HCT116 (cell line): Measurements from ENCODE around the gene LRRC4. TPM values are rescaled to one million over a fixed set of nuclear protein-coding genes. Genes with fewer than 3 reads are reported as not detected.

Source experiments
- ATAC-seq: fragments of 200-7000 bp; cut with Tn5 transposase; 2 replicates; pipeline ENCODE4 v1.9.1; 2020; ENCODE audit warnings: mild to moderate bottlenecking, moderate library complexity
- BruUV-seq: library from RNA; stranded (reverse); fragments of 400-500 nt; replicated peaks from 2 replicates; lab custom pipeline; 2021; lab: Mats Ljungman, UMichigan
- CTCF ChIA-PET: fragments of 300-600 bp; sonication (Branson Sonifier 250); formaldehyde crosslinking; loops from one replicate; lab custom pipeline; 2021; ENCODE audit warnings: antibody characterized with exemption; lab: Charles Lee
- POLR2A ChIA-PET: fragments of 300-600, 350-600 bp; sonication (Branson Sonifier 250); formaldehyde crosslinking; loops from one replicate; lab custom pipeline; 2021; ENCODE audit warnings: antibody characterized with exemption; lab: Charles Lee
- RAD21 ChIA-PET, 2 experiments: fragments of 300-600 bp; sonication (Branson Sonifier 250); formaldehyde crosslinking; loops; one replicate each; lab custom pipeline; 2023; ENCODE audit warnings: low total read pairs in 2 of 2; ENCODE audit not compliant: uncharacterized antibody in 2 of 2, unreplicated experiment in 2 of 2, low non-redundant PET in 1 of 2; lab: Charles Lee
- DNase-seq: peaks from one replicate; pipeline ENCODE4 v3.0.0-alpha.2; 2010; ENCODE audit warnings: low read depth, low spot score
- H2AFZ ChIP-seq: fragments of 200-600 bp; shearing (Covaris generic), sonication (generic); 2 replicates; pipeline ENCODE4 v1.6.1; 2017; ENCODE audit warnings: low read depth, mixed run types, mixed read lengths, antibody characterized with exemption, low read length; ENCODE audit not compliant: poor library complexity, severe bottlenecking
- H3K27ac ChIP-seq: 2 replicates; pipeline ENCODE4 v1.5.1; 2012; ENCODE audit warnings: low read depth, low read length
- H3K27me3 ChIP-seq: fragments of 200-600 bp; sonication (generic); 2 replicates; pipeline ENCODE4 v1.6.1; 2016; ENCODE audit warnings: mixed run types, low read length, mixed read lengths; ENCODE audit not compliant: insufficient read depth
- H3K36me3 ChIP-seq, 2 experiments: fragments of 200-500 bp in 1 of 2; fragments of 200-600 bp in 1 of 2; sonication (Bioruptor generic) in 1 of 2; sonication (generic) in 1 of 2; 2 replicates each; pipeline versions ENCODE4 v1.5.1 to v1.6.1; 2014 to 2016; ENCODE audit warnings: low read length in 2 of 2, inconsistent platforms in 1 of 2, mixed read lengths in 1 of 2, mixed run types in 1 of 2; ENCODE audit not compliant: insufficient read depth in 2 of 2, control insufficient read depth in 1 of 2
- H3K4me1 ChIP-seq, 2 experiments: fragments of 200-600 bp in 1 of 2; sonication (generic) in 1 of 2; 2 replicates each; pipeline versions ENCODE4 v1.5.1 to v1.6.1; 2012 to 2017; ENCODE audit warnings: low read length in 2 of 2, inconsistent platforms in 1 of 2, mild to moderate bottlenecking in 1 of 2, mixed read lengths in 1 of 2, mixed run types in 1 of 2, moderate library complexity in 1 of 2; ENCODE audit not compliant: insufficient read depth in 2 of 2, control insufficient read depth in 1 of 2
- H3K4me2 ChIP-seq: fragments of 200-600 bp; sonication (generic); 2 replicates; pipeline ENCODE4 v1.6.1; 2017; ENCODE audit warnings: mixed run types, low read length, mixed read lengths
- H3K4me3 ChIP-seq, 2 experiments: fragments of 200-600 bp in 1 of 2; sonication (generic) in 1 of 2; replicated peaks in 1 of 2; 2 replicates each; pipeline ENCODE4 v1.5.1; 2011 to 2016; ENCODE audit warnings: low read length in 2 of 2, control low read depth in 1 of 2, low read depth in 1 of 2, mild to moderate bottlenecking in 1 of 2, mixed read lengths in 1 of 2, mixed run types in 1 of 2
- H3K79me2 ChIP-seq: fragments of 200-600 bp; sonication (generic); 2 replicates; pipeline ENCODE4 v1.6.1; 2017; ENCODE audit warnings: mild to moderate bottlenecking, mixed run types, low read length, moderate library complexity, mixed read lengths; ENCODE audit not compliant: insufficient read depth
- H3K9ac ChIP-seq: fragments of 200-600 bp; sonication (generic); 2 replicates; pipeline ENCODE4 v1.6.1; 2016; ENCODE audit warnings: low read length, mixed read lengths
- H3K9me2 ChIP-seq: fragments of 200-600 bp; sonication (generic), shearing (Covaris generic); 2 replicates; pipeline ENCODE4 v1.6.1; 2017; ENCODE audit warnings: mixed run types, mild to moderate bottlenecking, moderate library complexity; ENCODE audit not compliant: insufficient read depth
- H3K9me3 ChIP-seq, 2 experiments: fragments of 200-500 bp in 1 of 2; fragments of 200-600 bp in 1 of 2; sonication (Bioruptor generic) in 1 of 2; sonication (generic) in 1 of 2; 2 replicates each; pipeline ENCODE4 v1.6.1; 2014 to 2017; ENCODE audit warnings: low read length in 2 of 2, mixed read lengths in 2 of 2, inconsistent platforms in 1 of 2, low read depth in 1 of 2, mild to moderate bottlenecking in 1 of 2, mixed run types in 1 of 2, moderate library complexity in 1 of 2; ENCODE audit not compliant: control insufficient read depth in 1 of 2, insufficient read depth in 1 of 2
- H4K20me1 ChIP-seq: fragments of 200-600 bp; sonication (generic), shearing (Covaris generic); 2 replicates; pipeline ENCODE4 v1.6.1; 2017; ENCODE audit warnings: mixed run types, mild to moderate bottlenecking, moderate library complexity; ENCODE audit not compliant: insufficient read depth
- CEBPB ChIP-seq: IDR thresholded peaks from 2 replicates; pipeline ENCODE4 v1.6.1; 2012; ENCODE audit warnings: low read depth
- EGR1 ChIP-seq: IDR thresholded peaks from 2 replicates; pipeline ENCODE4 v1.6.1; 2012; ENCODE audit warnings: low read depth
- ELF1 ChIP-seq: IDR thresholded peaks from 2 replicates; pipeline ENCODE4 v1.6.1; 2012; ENCODE audit warnings: low read depth, borderline replicate concordance
- EZH2 ChIP-seq: fragments of 200-600 bp; sonication (generic); IDR thresholded peaks from 2 replicates; pipeline ENCODE4 v1.6.1; 2017; ENCODE audit warnings: antibody characterized with exemption, mixed run types
- EZH2phosphoT487 ChIP-seq: fragments of 200-600 bp; IDR thresholded peaks from 2 replicates; pipeline ENCODE4 v1.6.1; 2018; ENCODE audit warnings: antibody characterized with exemption, borderline replicate concordance
- JUND ChIP-seq: IDR thresholded peaks from 2 replicates; pipeline ENCODE4 v1.6.1; 2012
- MAX ChIP-seq: IDR thresholded peaks from 2 replicates; pipeline ENCODE4 v1.6.1; 2012
- POLR2A ChIP-seq: IDR thresholded peaks from 2 replicates; pipeline ENCODE4 v1.7.0; 2011; ENCODE audit warnings: borderline replicate concordance; ENCODE audit not compliant: insufficient read depth, insufficient read length; ENCODE audit errors: extremely low read depth
- POLR2AphosphoS5 ChIP-seq: IDR thresholded peaks from 2 replicates; pipeline ENCODE4 v1.6.1; 2011; ENCODE audit warnings: mild to moderate bottlenecking, low read depth, low read length, moderate library complexity
- RAD21 ChIP-seq: IDR thresholded peaks from 2 replicates; pipeline ENCODE4 v1.6.1; 2012; ENCODE audit warnings: low read depth, mild to moderate bottlenecking
- REST ChIP-seq: IDR thresholded peaks from 2 replicates; pipeline ENCODE4 v1.6.1; 2012; ENCODE audit warnings: low read depth
- SIN3A ChIP-seq: IDR thresholded peaks from 2 replicates; pipeline ENCODE4 v1.6.1; 2012; ENCODE audit warnings: low read depth
- SP1 ChIP-seq: IDR thresholded peaks from 2 replicates; pipeline ENCODE4 v1.6.1; 2012; ENCODE audit warnings: low read depth
- SRF ChIP-seq: IDR thresholded peaks from 2 replicates; pipeline ENCODE4 v1.6.1; 2012; ENCODE audit warnings: low read depth
- TCF7L2 ChIP-seq: IDR thresholded peaks from 2 replicates; pipeline ENCODE4 v1.7.0; 2011; ENCODE audit warnings: borderline replicate concordance, inconsistent platforms; ENCODE audit not compliant: insufficient read depth, insufficient read length; ENCODE audit errors: extremely low read depth
- YY1 ChIP-seq: IDR thresholded peaks from 2 replicates; pipeline ENCODE4 v1.6.1; 2011; ENCODE audit warnings: low read length, low read depth, moderate library complexity, mild to moderate bottlenecking; ENCODE audit not compliant: insufficient replicate concordance; ENCODE audit errors: extremely low read depth
- ZNF274 ChIP-seq: fragments of 200-500 bp; sonication (Bioruptor generic); IDR thresholded peaks from 2 replicates; pipeline ENCODE4 v1.6.1; 2014; ENCODE audit warnings: mild to moderate bottlenecking, low read depth, low read length, inconsistent platforms
- intact Hi-C: fragments of 100-400 bp; cut with micrococcal nuclease; formaldehyde crosslinking; loops from 2 replicates; pipeline ENCODE4 v1.10.0; 2022
- total RNA-seq: library from RNA; stranded (reverse); gene quantifications from one replicate; pipeline ENCODE4 v1.2.1, GENCODE V29; 2021; ENCODE audit not compliant: unreplicated experiment
- TF ChIP-seq, protein P1 (sequence below): IDR thresholded peaks from 2 replicates; pipeline ENCODE4 v1.6.1; 2011; ENCODE audit warnings: mild to moderate bottlenecking, low read length, moderate library complexity; ENCODE audit not compliant: insufficient replicate concordance; ENCODE audit errors: extremely low read depth
- TF ChIP-seq, protein P2 (sequence below): IDR thresholded peaks from 2 replicates; pipeline ENCODE4 v1.6.1; 2012

Gene LRRC4
- total RNA-seq, 1 experiment from 2014 or later = not detected

DNA sequence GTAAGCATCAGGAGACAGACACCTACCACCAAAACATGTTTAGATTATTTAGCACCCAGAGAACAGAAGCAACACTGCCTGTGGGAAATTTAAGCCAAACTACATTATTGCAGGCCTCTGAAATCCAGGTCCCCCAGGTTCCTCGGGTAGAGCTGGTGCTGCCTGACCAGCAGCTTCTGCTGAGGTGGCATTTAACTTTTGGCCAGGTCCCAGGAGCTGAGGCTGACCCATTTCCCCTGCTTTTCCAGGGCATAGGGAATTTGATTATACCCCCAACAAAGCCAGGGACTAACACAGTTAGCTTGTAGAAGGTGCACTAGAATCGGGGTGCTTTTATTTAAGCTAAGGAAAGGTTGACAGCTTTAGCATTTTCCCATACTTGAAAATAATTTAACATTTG lies 4.7 kb downstream of the LRRC4 start:
- Histone ChIP-seq H3K9me2 (no peaks in the 10 kb centered on the region), H3K4me3 (no peak overlapping the region), H3K79me2 (0 out of 2 replicates have a peak, but pooled peaks cover 3% of the 10 kb centered on the region), H3K4me2 (no peak overlapping the region), H2AFZ (no peak overlapping the region), H3K27me3 (no peaks in the 10 kb centered on the region), H3K9ac (no peak overlapping the region), H3K4me1 (peaks cover 0 to 30% of the 10 kb centered on the region in 2 experiments; a peak in 2 of 4 replicates), H3K27ac (no peak overlapping the region), H4K20me1 (no peaks in the 10 kb centered on the region), H3K9me3 (no peaks in the 10 kb centered on the region), H3K36me3 (no peaks in the 10 kb centered on the region)
- ATAC-seq (no peak), DNase-seq (no peak)
- ChIA-PET RAD21 (no interaction called here), CTCF (no interaction called here), POLR2A (no interaction called here)
- TF ChIP-seq TCF7L2 = no peak
- TF ChIP-seq SIN3A = no peak
- TF ChIP-seq, protein P1, sequence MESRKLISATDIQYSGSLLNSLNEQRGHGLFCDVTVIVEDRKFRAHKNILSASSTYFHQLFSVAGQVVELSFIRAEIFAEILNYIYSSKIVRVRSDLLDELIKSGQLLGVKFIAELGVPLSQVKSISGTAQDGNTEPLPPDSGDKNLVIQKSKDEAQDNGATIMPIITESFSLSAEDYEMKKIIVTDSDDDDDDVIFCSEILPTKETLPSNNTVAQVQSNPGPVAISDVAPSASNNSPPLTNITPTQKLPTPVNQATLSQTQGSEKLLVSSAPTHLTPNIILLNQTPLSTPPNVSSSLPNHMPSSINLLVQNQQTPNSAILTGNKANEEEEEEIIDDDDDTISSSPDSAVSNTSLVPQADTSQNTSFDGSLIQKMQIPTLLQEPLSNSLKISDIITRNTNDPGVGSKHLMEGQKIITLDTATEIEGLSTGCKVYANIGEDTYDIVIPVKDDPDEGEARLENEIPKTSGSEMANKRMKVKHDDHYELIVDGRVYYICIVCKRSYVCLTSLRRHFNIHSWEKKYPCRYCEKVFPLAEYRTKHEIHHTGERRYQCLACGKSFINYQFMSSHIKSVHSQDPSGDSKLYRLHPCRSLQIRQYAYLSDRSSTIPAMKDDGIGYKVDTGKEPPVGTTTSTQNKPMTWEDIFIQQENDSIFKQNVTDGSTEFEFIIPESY = no peak
- TF ChIP-seq ELF1 = no peak
- TF ChIP-seq JUND = no peak
- no peak for TF ChIP-seq YY1
- no peak for TF ChIP-seq EGR1
- no peak for TF ChIP-seq POLR2AphosphoS5
- no peak for TF ChIP-seq MAX
- TF ChIP-seq SRF = no peak
- no peak for TF ChIP-seq POLR2A
- no peak for TF ChIP-seq SP1
- no peak for TF ChIP-seq ZNF274
- no peak for TF ChIP-seq CEBPB
- no peak for TF ChIP-seq RAD21
- TF ChIP-seq, protein P2, sequence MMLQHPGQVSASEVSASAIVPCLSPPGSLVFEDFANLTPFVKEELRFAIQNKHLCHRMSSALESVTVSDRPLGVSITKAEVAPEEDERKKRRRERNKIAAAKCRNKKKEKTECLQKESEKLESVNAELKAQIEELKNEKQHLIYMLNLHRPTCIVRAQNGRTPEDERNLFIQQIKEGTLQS = no peak
- TF ChIP-seq REST = no peak
- no peak for TF ChIP-seq EZH2phosphoT487
- no peak for TF ChIP-seq EZH2
- no TSS peak for BruUV-seq
- intact Hi-C loops = loop anchor here (10.0 kb wide), 1 partner anchor 322 kb away; no protein-coding TSS in a partner anchor
